Ishikawa (cell line): ENCODE results near the gene ROBO1.

ENCODE experiments used
- CEBPB ChIP-seq: IDR thresholded peaks from 2 replicates; pipeline ENCODE4 v1.6.1; 2012
- CREB1 ChIP-seq: IDR thresholded peaks from 2 replicates; pipeline ENCODE4 v1.6.1; 2012; ENCODE audit warnings: low read depth
- EGR1 ChIP-seq: IDR thresholded peaks from 2 replicates; pipeline ENCODE4 v1.6.1; 2012
- EP300 ChIP-seq: IDR thresholded peaks from 2 replicates; pipeline ENCODE4 v1.6.1; 2012; ENCODE audit warnings: borderline replicate concordance
- FOXM1 ChIP-seq: IDR thresholded peaks from 2 replicates; pipeline ENCODE4 v1.6.1; 2012; ENCODE audit warnings: low read depth, borderline replicate concordance
- MAX ChIP-seq: IDR thresholded peaks from 2 replicates; pipeline ENCODE4 v1.6.1; 2012
- NFIC ChIP-seq: IDR thresholded peaks from 2 replicates; pipeline ENCODE4 v1.6.1; 2012
- RAD21 ChIP-seq: IDR thresholded peaks from 2 replicates; pipeline ENCODE4 v1.6.1; 2012; ENCODE audit warnings: low read depth
- REST ChIP-seq: IDR thresholded peaks from 2 replicates; pipeline ENCODE4 v1.6.1; 2012; ENCODE audit warnings: low read depth, mild to moderate bottlenecking
- TAF1 ChIP-seq: IDR thresholded peaks from 2 replicates; pipeline ENCODE4 v1.6.1; 2012; ENCODE audit warnings: low read depth, mild to moderate bottlenecking
- TCF12 ChIP-seq: IDR thresholded peaks from 2 replicates; pipeline ENCODE4 v1.6.1; 2012; ENCODE audit warnings: low read depth
- TEAD4 ChIP-seq: IDR thresholded peaks from 2 replicates; pipeline ENCODE4 v1.6.1; 2012
- USF1 ChIP-seq: IDR thresholded peaks from 2 replicates; pipeline ENCODE4 v1.6.1; 2012
- YY1 ChIP-seq: IDR thresholded peaks from 2 replicates; pipeline ENCODE4 v1.6.1; 2012; ENCODE audit warnings: low read depth
- ZBTB7A ChIP-seq: IDR thresholded peaks from 2 replicates; pipeline ENCODE4 v1.6.1; 2012; ENCODE audit warnings: low read depth

ROBO1 gene

GRCh38 chr3:79183496-79183895 lies 584.3 kb downstream of the ROBO1 start:
- no peak for TF ChIP-seq YY1
- TF ChIP-seq TEAD4, result no peak
- no peak for TF ChIP-seq FOXM1
- no peak for TF ChIP-seq ZBTB7A
- TF ChIP-seq RAD21, result no peak
- TF ChIP-seq TAF1, result no peak
- TF ChIP-seq CREB1, result no peak
- no peak for TF ChIP-seq CEBPB
- no peak for TF ChIP-seq TCF12
- no peak for TF ChIP-seq MAX
- no peak for TF ChIP-seq USF1

- no peak for TF ChIP-seq EP300
- TF ChIP-seq CREB1, result no peak
- TF ChIP-seq EGR1, result no peak
- no peak for TF ChIP-seq CEBPB
- TF ChIP-seq REST, result no peak
- TF ChIP-seq MAX, result no peak
These were observed 589.2 kb downstream of the ROBO1 start for GRCh38 chr3:79178471-79179180.

GRCh38 chr3:79175870-79176269 lies 591.9 kb downstream of the ROBO1 start:
- TF ChIP-seq FOXM1 (no peak), EGR1 (no peak), CREB1 (no peak), USF1 (no peak), MAX (no peak), TAF1 (no peak), YY1 (no peak), TEAD4 (no peak), TCF12 (no peak), REST (no peak), CEBPB (no peak), ZBTB7A (no peak), RAD21 (no peak), NFIC (no peak)

GRCh38 chr3:79172241-79172640 lies 595.6 kb downstream of the ROBO1 start:
- TF ChIP-seq TAF1 (no peak), MAX (no peak)

GRCh38 chr3:79170021-79170420 lies 597.8 kb downstream of the ROBO1 start:
- no peak for TF ChIP-seq RAD21
- TF ChIP-seq EP300, result no peak
- TF ChIP-seq MAX, result no peak
- TF ChIP-seq REST, result no peak
- TF ChIP-seq TEAD4, result no peak
- no peak for TF ChIP-seq ZBTB7A
- TF ChIP-seq YY1, result no peak
- no peak for TF ChIP-seq NFIC
- no peak for TF ChIP-seq EGR1
- TF ChIP-seq CREB1, result no peak
- TF ChIP-seq TCF12, result no peak
- no peak for TF ChIP-seq CEBPB
- TF ChIP-seq FOXM1, result no peak
